Type B pancreatic cell (in vitro differentiated cells): Measurements from ENCODE around the gene LEPR. TPM values are rescaled to one million over a fixed set of nuclear protein-coding genes. Genes with fewer than 3 reads are reported as not detected.

Source experiments
- DNase-seq: peaks from one replicate; pipeline ENCODE4 v3.0.0; 2021; ENCODE audit warnings: mixed read lengths; ENCODE audit not compliant: unreplicated experiment; ENCODE audit errors: extremely low spot score
- H3K27ac Mint-ChIP-seq: 2 replicates; pipeline ENCODE4 v1.8.0; 2021; ENCODE audit warnings: mild to moderate bottlenecking, mixed read lengths
- H3K27me3 Mint-ChIP-seq: 2 replicates; pipeline ENCODE4 v1.8.0; 2021; ENCODE audit warnings: mixed read lengths
- H3K36me3 Mint-ChIP-seq: 2 replicates; pipeline ENCODE4 v1.8.0; 2021; ENCODE audit warnings: mixed read lengths
- H3K4me1 Mint-ChIP-seq: one replicate; pipeline ENCODE4 v1.8.0; 2021; ENCODE audit warnings: mixed read lengths; ENCODE audit not compliant: unreplicated experiment
- H3K4me3 Mint-ChIP-seq: 2 replicates; pipeline ENCODE4 v1.8.0; 2021; ENCODE audit warnings: mild to moderate bottlenecking, mixed read lengths
- H3K9me3 Mint-ChIP-seq: 2 replicates; pipeline ENCODE4 v1.8.0; 2021; ENCODE audit warnings: mixed read lengths
- total RNA-seq: library from RNA; stranded (reverse); gene quantifications from 2 replicates; pipeline ENCODE4 v1.2.1, GENCODE V29; 2021; ENCODE audit warnings: low replicate concordance
- TF ChIP-seq, protein P1 (sequence below): fragments of 200-600 bp; sonication (generic); conservative IDR thresholded peaks from 2 replicates; pipeline ENCODE4 v1.5.0; 2021; ENCODE audit warnings: antibody characterized with exemption, mild to moderate bottlenecking

The LEPR gene
- total RNA-seq, 1 donor from 2014 or later: 5.4 TPM

DNA sequence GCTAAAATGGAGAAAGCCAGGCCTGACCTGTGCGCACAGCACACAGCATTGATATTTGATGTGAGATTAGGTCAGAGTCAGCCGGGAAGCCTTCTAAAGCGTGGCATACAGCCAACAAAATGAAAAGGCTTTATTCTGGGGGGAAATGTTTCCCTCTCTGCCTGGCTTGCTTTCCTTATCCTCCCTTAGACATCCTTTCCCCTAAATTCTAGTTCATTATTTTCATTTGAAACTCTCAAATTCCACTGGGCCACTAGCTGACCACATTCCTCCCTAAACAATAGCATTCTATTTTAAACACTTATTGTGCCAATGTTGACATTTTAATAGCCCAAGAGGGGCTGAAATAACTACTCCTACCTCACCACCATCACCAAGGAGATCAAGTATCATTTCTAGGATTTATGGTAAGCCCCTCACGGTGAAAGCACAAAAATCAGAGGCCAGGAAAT, 49.4 kb downstream of the LEPR start:
- TF ChIP-seq, protein P1, sequence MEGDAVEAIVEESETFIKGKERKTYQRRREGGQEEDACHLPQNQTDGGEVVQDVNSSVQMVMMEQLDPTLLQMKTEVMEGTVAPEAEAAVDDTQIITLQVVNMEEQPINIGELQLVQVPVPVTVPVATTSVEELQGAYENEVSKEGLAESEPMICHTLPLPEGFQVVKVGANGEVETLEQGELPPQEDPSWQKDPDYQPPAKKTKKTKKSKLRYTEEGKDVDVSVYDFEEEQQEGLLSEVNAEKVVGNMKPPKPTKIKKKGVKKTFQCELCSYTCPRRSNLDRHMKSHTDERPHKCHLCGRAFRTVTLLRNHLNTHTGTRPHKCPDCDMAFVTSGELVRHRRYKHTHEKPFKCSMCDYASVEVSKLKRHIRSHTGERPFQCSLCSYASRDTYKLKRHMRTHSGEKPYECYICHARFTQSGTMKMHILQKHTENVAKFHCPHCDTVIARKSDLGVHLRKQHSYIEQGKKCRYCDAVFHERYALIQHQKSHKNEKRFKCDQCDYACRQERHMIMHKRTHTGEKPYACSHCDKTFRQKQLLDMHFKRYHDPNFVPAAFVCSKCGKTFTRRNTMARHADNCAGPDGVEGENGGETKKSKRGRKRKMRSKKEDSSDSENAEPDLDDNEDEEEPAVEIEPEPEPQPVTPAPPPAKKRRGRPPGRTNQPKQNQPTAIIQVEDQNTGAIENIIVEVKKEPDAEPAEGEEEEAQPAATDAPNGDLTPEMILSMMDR: no peak
- DNase-seq: no peak
- Mint-ChIP-seq H3K36me3 (peaks cover 3% of the 10 kb centered on the region), H3K27ac (no peak overlapping the region), H3K4me3 (no peak overlapping the region), H3K9me3 (peaks cover 5% of the 10 kb centered on the region), H3K4me1 (peaks cover 13% of the 10 kb centered on the region), H3K27me3 (no peaks in the 10 kb centered on the region)

Other genes with a start within 250 kb of the LEPR start
- 4.1 and 10.4 TPM in 2 replicates for gene DNAJC6, start 111.1 kb upstream of the LEPR start, total RNA-seq
- 54.3 and 54.8 TPM in 2 replicates for gene LEPROT, start within 50 bp of the LEPR start, total RNA-seq